H1 (cell line): ENCODE results near the gene LYRM4. TPM values are rescaled to one million over a fixed set of nuclear protein-coding genes. Genes with fewer than 3 reads are reported as not detected.

Experiments
- CTCF ChIA-PET: fragments of 300-600 bp; sonication (Branson Sonifier 250); formaldehyde crosslinking; loops from one replicate; lab custom pipeline; 2021; ENCODE audit not compliant: partially characterized antibody; lab: Charles Lee
- POLR2A ChIA-PET: fragments of 300-600 bp; sonication (Branson Sonifier 250); formaldehyde crosslinking; loops from one replicate; lab custom pipeline; 2021; ENCODE audit warnings: inconsistent platforms; ENCODE audit not compliant: partially characterized antibody; lab: Charles Lee
- DNase-seq, 2 experiments: peaks; one replicate each; pipeline versions ENCODE4 v3.0.0 to v3.0.0-alpha.2; 2010 to 2022; ENCODE audit warnings: low spot score in 2 of 2, low read depth in 1 of 2, mixed read lengths in 1 of 2
- FAIRE-seq: peaks from 2 replicates; lab custom pipeline; 2011; peaks lifted over from hg19 to GRCh38; lab: Jason Lieb, UNC
- H2AFZ ChIP-seq: 2 replicates; pipeline ENCODE4 v1.8.1; 2012; ENCODE audit warnings: low read length, inconsistent platforms
- H2AK5ac ChIP-seq: 2 replicates; pipeline ENCODE4 v1.6.1; 2013; ENCODE audit warnings: low read depth, low read length
- H2BK120ac ChIP-seq: replicated peaks from 2 replicates; pipeline ENCODE3; 2013; ENCODE audit warnings: low read depth, low read length, inconsistent platforms
- H2BK12ac ChIP-seq: 2 replicates; pipeline ENCODE4 v1.6.1; 2013; ENCODE audit warnings: low read depth, low read length
- H2BK15ac ChIP-seq: 2 replicates; pipeline ENCODE4 v1.6.1; 2013; ENCODE audit warnings: low read length
- H2BK20ac ChIP-seq: 2 replicates; pipeline ENCODE4 v1.6.1; 2013; ENCODE audit warnings: low read length
- H2BK5ac ChIP-seq: 2 replicates; pipeline ENCODE4 v1.6.1; 2013; ENCODE audit warnings: low read depth, low read length
- H3K14ac ChIP-seq: 2 replicates; pipeline ENCODE4 v1.6.1; 2013; ENCODE audit warnings: inconsistent platforms; ENCODE audit not compliant: insufficient read length
- H3K18ac ChIP-seq: 2 replicates; pipeline ENCODE4 v1.6.1; 2013; ENCODE audit warnings: low read length; ENCODE audit errors: extremely low read depth
- H3K23ac ChIP-seq: 2 replicates; pipeline ENCODE4 v1.6.1; 2013; ENCODE audit warnings: inconsistent platforms; ENCODE audit not compliant: insufficient read length
- H3K23me2 ChIP-seq: 2 replicates; pipeline ENCODE4 v1.6.1; 2013; ENCODE audit warnings: low read depth, low read length
- H3K27ac ChIP-seq: 2 replicates; pipeline ENCODE4 v1.6.1; 2011; ENCODE audit warnings: low read depth, low read length, inconsistent platforms
- H3K27me3 ChIP-seq, 4 experiments: replicated peaks in 1 of 4; 1 replicate in 1 of 4; 2 replicates in 3 of 4; pipeline versions ENCODE4 v1.6.1 to v1.8.1; 2011 to 2013; ENCODE audit warnings: low read length in 3 of 4, mild to moderate bottlenecking in 3 of 4, inconsistent platforms in 2 of 4, mixed read lengths in 2 of 4, moderate library complexity in 1 of 4; ENCODE audit not compliant: control insufficient read depth in 3 of 4, insufficient read depth in 3 of 4; ENCODE audit errors: extremely low read depth in 1 of 4
- H3K36me3 ChIP-seq, 4 experiments: 2 replicates each; pipeline versions ENCODE4 v1.6.1 to v1.8.1; 2011 to 2013; ENCODE audit warnings: mild to moderate bottlenecking in 4 of 4, low read length in 3 of 4, moderate library complexity in 2 of 4, control low read depth in 1 of 4, inconsistent platforms in 1 of 4; ENCODE audit not compliant: insufficient read depth in 4 of 4, control insufficient read depth in 2 of 4
- H3K4ac ChIP-seq: replicated peaks from 2 replicates; pipeline ENCODE3; 2013; ENCODE audit warnings: low read length, low read depth, mixed read lengths, inconsistent platforms; ENCODE audit not compliant: insufficient read length
- H3K4me1 ChIP-seq, 4 experiments: replicated peaks in 1 of 4; 1 replicate in 1 of 4; 2 replicates in 3 of 4; pipeline versions ENCODE4 v1.6.1 to v1.8.1; 2011 to 2013; ENCODE audit warnings: low read length in 3 of 4, inconsistent platforms in 2 of 4, mixed read lengths in 1 of 4; ENCODE audit not compliant: insufficient read depth in 4 of 4, control insufficient read depth in 3 of 4
- H3K4me2 ChIP-seq, 2 experiments: 2 replicates each; pipeline versions ENCODE4 v1.6.1 to v1.8.1; 2011 to 2013; ENCODE audit warnings: low read depth in 2 of 2, low read length in 2 of 2, control low read depth in 1 of 2, inconsistent platforms in 1 of 2, mild to moderate bottlenecking in 1 of 2; ENCODE audit not compliant: insufficient read depth in 1 of 2
- H3K4me3 ChIP-seq, 4 experiments: fragments of 200-600, 300-600 bp in 1 of 4; sonication (generic), shearing (Covaris generic), sonication (Bioruptor Twin) in 1 of 4; 2 replicates each; pipeline versions ENCODE4 v1.5.1 to v1.8.1; 2011 to 2016; ENCODE audit warnings: low read length in 4 of 4, low read depth in 3 of 4, control low read depth in 2 of 4, inconsistent platforms in 2 of 4, mild to moderate bottlenecking in 2 of 4, mixed read lengths in 1 of 4, moderate library complexity in 1 of 4; ENCODE audit not compliant: insufficient read depth in 2 of 4; ENCODE audit errors: extremely low read depth in 1 of 4
- H3K56ac ChIP-seq: replicated peaks from 2 replicates; pipeline ENCODE3; 2013; ENCODE audit warnings: low read depth, mild to moderate bottlenecking, mixed read lengths, low read length, inconsistent platforms; ENCODE audit not compliant: insufficient read length
- H3K79me1 ChIP-seq: 2 replicates; pipeline ENCODE4 v1.6.1; 2013; ENCODE audit warnings: low read depth, low read length, control low read depth
- H3K79me2 ChIP-seq, 2 experiments: 2 replicates each; pipeline versions ENCODE4 v1.6.1 to v1.8.1; 2012 to 2013; ENCODE audit warnings: low read length in 2 of 2, mild to moderate bottlenecking in 2 of 2, inconsistent platforms in 1 of 2; ENCODE audit not compliant: insufficient read depth in 2 of 2, control insufficient read depth in 1 of 2
- H3K9ac ChIP-seq, 4 experiments: replicated peaks in 1 of 4; 1 replicate in 1 of 4; 2 replicates in 3 of 4; pipeline versions ENCODE4 v1.6.1 to v1.8.1; 2011 to 2013; ENCODE audit warnings: low read depth in 3 of 4, low read length in 3 of 4, control low read depth in 2 of 4, mild to moderate bottlenecking in 2 of 4, moderate library complexity in 2 of 4, inconsistent platforms in 1 of 4; ENCODE audit errors: extremely low read depth in 1 of 4
- H3K9me3 ChIP-seq, 2 experiments: 2 replicates each; pipeline versions ENCODE4 v1.6.1 to v1.8.1; 2012 to 2013; ENCODE audit warnings: mild to moderate bottlenecking in 2 of 2, moderate library complexity in 2 of 2, control low read depth in 1 of 2, inconsistent platforms in 1 of 2, low read depth in 1 of 2, low read length in 1 of 2, mixed read lengths in 1 of 2; ENCODE audit not compliant: insufficient read depth in 2 of 2
- H4K20me1 ChIP-seq, 2 experiments: replicated peaks in 1 of 2; 2 replicates each; pipeline versions ENCODE3 to v1.8.1; 2011 to 2013; ENCODE audit warnings: inconsistent platforms in 2 of 2, low read length in 2 of 2, mild to moderate bottlenecking in 1 of 2; ENCODE audit not compliant: insufficient read depth in 2 of 2, control insufficient read depth in 1 of 2
- H4K5ac ChIP-seq: 2 replicates; pipeline ENCODE4 v1.6.1; 2013; ENCODE audit warnings: low read length, low read depth, mixed read lengths, inconsistent platforms; ENCODE audit not compliant: insufficient read length
- H4K8ac ChIP-seq: 2 replicates; pipeline ENCODE4 v1.8.0; 2013; ENCODE audit warnings: mild to moderate bottlenecking, moderate library complexity, low read length, inconsistent platforms; ENCODE audit not compliant: insufficient read depth; ENCODE audit errors: extremely low read depth
- H4K91ac ChIP-seq: replicated peaks from 2 replicates; pipeline ENCODE3; 2013; ENCODE audit warnings: low read length, mixed read lengths, inconsistent platforms; ENCODE audit not compliant: insufficient read length
- ATF3 ChIP-seq: IDR thresholded peaks from 2 replicates; pipeline ENCODE4 v1.6.1; 2011; ENCODE audit warnings: low read depth, mild to moderate bottlenecking, low read length; ENCODE audit not compliant: insufficient read depth
- BCL11A ChIP-seq, 2 experiments: IDR thresholded peaks; one replicate each; pipeline ENCODE4 v1.6.1; 2011; ENCODE audit warnings: low read depth in 2 of 2, low read length in 2 of 2, mild to moderate bottlenecking in 2 of 2
- CBX5 ChIP-seq: fragments of 300-800, 300-1000 bp; sonication (generic); IDR thresholded peaks from 2 replicates; pipeline ENCODE4 v1.7.1; 2016; ENCODE audit warnings: antibody characterized with exemption, low read length, low read depth
- CREB1 ChIP-seq: IDR thresholded peaks from 2 replicates; pipeline ENCODE4 v1.6.1; 2012; ENCODE audit warnings: inconsistent platforms
- GTF2F1 ChIP-seq: IDR thresholded peaks from 2 replicates; pipeline ENCODE4 v1.6.1; 2012; ENCODE audit warnings: low read depth, low read length, improper control_type of control experiment, borderline replicate concordance
- HDAC6 ChIP-seq: IDR thresholded peaks from one replicate; pipeline ENCODE4 v1.7.1; 2012; ENCODE audit warnings: low read depth, mild to moderate bottlenecking, inconsistent platforms, low read length, moderate library complexity
- MAFK ChIP-seq: IDR thresholded peaks from 2 replicates; pipeline ENCODE4 v1.6.1; 2012; ENCODE audit warnings: low read depth, mild to moderate bottlenecking, improper control_type of control experiment, low read length
- NRF1 ChIP-seq: IDR thresholded peaks from 2 replicates; pipeline ENCODE4 v1.6.1; 2011; ENCODE audit warnings: mild to moderate bottlenecking, low read depth, low read length, improper control_type of control experiment
- RFX5 ChIP-seq: IDR thresholded peaks from 2 replicates; pipeline ENCODE4 v1.6.1; 2011; ENCODE audit warnings: low read depth, low read length, improper control_type of control experiment, borderline replicate concordance
- SIRT6 ChIP-seq: IDR thresholded peaks from one replicate; pipeline ENCODE4 v1.7.1; 2012; ENCODE audit warnings: low read length, inconsistent platforms
- SUZ12 ChIP-seq: fragments of 200-600 bp; sonication (generic); IDR thresholded peaks from 2 replicates; pipeline ENCODE4 v1.6.1; 2012; ENCODE audit warnings: mild to moderate bottlenecking, inconsistent platforms, low read length, moderate library complexity, mixed read lengths
- TCF12 ChIP-seq: IDR thresholded peaks from 2 replicates; pipeline ENCODE4 v1.6.1; 2011; ENCODE audit warnings: low read depth, mild to moderate bottlenecking, low read length
- ZNF274 ChIP-seq: IDR thresholded peaks from 2 replicates; pipeline ENCODE4 v1.7.0; 2012; ENCODE audit warnings: low read length, borderline replicate concordance; ENCODE audit errors: extremely low read depth
- polyA plus RNA-seq, 7 experiments: library from polyadenylated mRNA; depleted of rRNA in 3 of 7; stranded (reverse) in 5 of 7; unstranded in 2 of 7; fragments of >200 nt in 5 of 7; fragments of 200-250 nt in 2 of 7; gene quantifications; 1 replicate in 5 of 7; 2 replicates in 1 of 7; 4 replicates in 1 of 7; pipeline versions ENCODE4 v1.2.1 to v1.2.3, GENCODE V29; 2011 to 2013; ENCODE audit warnings: missing spikeins in 2 of 7, mixed read lengths in 2 of 7
- total RNA-seq: library from RNA; stranded (reverse); fragmentation: NEBNext Ultra II Directional; extraction: Animal tissue kit (Norgen Biotek cat#: 25700); gene quantifications from 2 replicates; pipeline ENCODE4 v1.2.1, GENCODE V29; 2021

Gene LYRM4
- total and polyA plus RNA-seq, 2 of the 8 experiments (the other 6 are each of a cell fraction or from before 2014, with no cell fraction given): 56.6 to 62.8 TPM

GRCh38 chr6:5307058-5307457 is 46.3 kb upstream of the LYRM4 start:
- Histone ChIP-seq H3K79me1 (no peaks in the 10 kb centered on the region), H2AK5ac (no peak overlapping the region), H3K4me2 (no peak overlapping the region), H3K36me3 (no peaks in the 10 kb centered on the region), H4K5ac (no peak overlapping the region), H3K4me3 (no peak overlapping the region), H3K23me2 (no peaks in the 10 kb centered on the region), H3K4ac (no peak overlapping the region), H3K9ac (no peak overlapping the region), H3K56ac (no peak overlapping the region), H2BK12ac (no peak overlapping the region), H4K91ac (no peak overlapping the region), H3K14ac (no peak overlapping the region), H4K20me1 (peaks cover 0 to 2% of the 10 kb centered on the region in 2 experiments), H2BK20ac (no peak overlapping the region), H2BK15ac (no peak overlapping the region), H2BK120ac (no peak overlapping the region), H3K27ac (no peak overlapping the region), H2AFZ (no peak overlapping the region), H2BK5ac (no peak overlapping the region), H3K18ac (no peak overlapping the region), H3K9me3 (no peaks in the 10 kb centered on the region), H3K4me1 (no peaks in the 10 kb centered on the region; a peak in 1 of 7 replicates), H3K27me3 (no peaks in the 10 kb centered on the region), H3K23ac (no peak overlapping the region), H3K79me2 (no peaks in the 10 kb centered on the region), H4K8ac (no peak overlapping the region)
- FAIRE-seq (no peak), DNase-seq (no peak)
- CTCF ChIA-PET: interaction anchor here (10.6 kb wide), 1 partner anchor 90 kb away, joined by 126 read pairs; no protein-coding TSS in a partner anchor
- POLR2A ChIA-PET: no interaction called here
- TF ChIP-seq CBX5 (no peak), MAFK (no peak), GTF2F1 (no peak), RFX5 (no peak), SIRT6 (no peak), TCF12 (no peak), HDAC6 (no peak), CREB1 (no peak), SUZ12 (no peak), ZNF274 (no peak), BCL11A (IDR thresholded peaks at IDR 0.05; ENCODE audit: low read depth in 2 of 2, low read length in 2 of 2) (no peak), ATF3 (no peak), NRF1 (no peak)
